ENCODE results near the gene COASY. TPM values are rescaled to one million over a fixed set of nuclear protein-coding genes. Genes with fewer than 3 reads are reported as not detected.

Gene COASY
- total and polyA plus RNA-seq, 4 donors, result 18.2 to 78.1 (median 51.7) TPM

DNA sequence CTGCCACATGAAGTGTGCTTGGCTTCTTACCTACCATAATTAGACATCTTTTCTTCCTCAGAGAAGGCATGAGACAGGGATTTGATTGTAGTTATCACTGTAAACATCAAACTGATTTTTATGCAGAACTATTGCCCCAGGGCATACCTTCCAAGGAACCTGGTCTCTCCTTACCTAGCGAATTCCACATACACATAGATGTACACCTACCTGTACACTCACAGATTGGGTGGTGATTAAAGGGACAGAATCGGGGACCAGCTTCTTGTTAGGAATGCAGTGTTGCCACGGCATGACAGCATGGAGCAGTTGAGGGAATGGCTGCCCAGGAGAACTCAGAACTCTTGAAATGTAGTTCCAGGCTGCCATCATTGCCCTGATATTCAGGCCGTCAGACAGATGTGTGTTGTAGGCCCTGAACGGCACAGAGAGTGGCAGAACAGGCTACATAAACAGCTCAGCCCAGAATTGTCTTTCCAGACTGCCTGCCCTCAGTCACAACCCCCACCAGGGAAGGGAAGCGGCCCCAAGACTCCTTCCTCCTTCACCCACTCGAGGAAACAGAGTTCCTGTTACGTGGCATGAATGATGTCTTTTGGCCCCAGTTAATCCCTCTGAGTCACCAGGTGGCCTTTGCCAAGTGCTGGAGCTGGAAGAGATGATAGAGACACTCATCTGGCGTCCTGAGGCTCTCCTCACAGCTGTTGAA, 43.7 kb upstream of the COASY start:
- Histone ChIP-seq H3K4me3 (ENCODE audit: low read depth in 1 of 3, low read length in 3 of 3) (no peak overlapping the region), H3K9me3 (ENCODE audit: control insufficient read depth in 4 of 4, low read length in 3 of 4) (no peaks in the 10 kb centered on the region), H3K9ac (ENCODE audit: low read depth in 1 of 2, low read length in 2 of 2) (peak overlapping the region in 1 of 2 donors; percentile 36), H3K27ac (ENCODE audit: low read depth in 1 of 2, low read length in 2 of 2) (peak overlapping the region; percentile 79 to 90), H3K4me1 (ENCODE audit: control insufficient read depth in 4 of 4, insufficient read depth in 4 of 4, low read length in 3 of 4) (peaks cover 4 to 41% (median 25%) of the 10 kb centered on the region in 4 donors), H3K36me3 (ENCODE audit: control insufficient read depth in 4 of 4, insufficient read depth in 3 of 4, low read depth in 1 of 4, low read length in 3 of 4) (peaks cover 0 to 12% (median 7%) of the 10 kb centered on the region in 4 donors), H3K27me3 (ENCODE audit: control insufficient read depth in 4 of 4, insufficient read depth in 4 of 4, low read length in 3 of 4) (no peaks in the 10 kb centered on the region)
- WGBS, result 61% methylated on average over 9 of the region's 9 CpGs
- no peak for DNase-seq (ENCODE audit: low spot score)
- TF ChIP-seq JUND (IDR thresholded peaks at IDR 0.05) (peak in 1 of 2 donors; percentile 61), HNF4A (conservative IDR thresholded peaks at IDR 0.05) (no peak), NR2F2 (IDR thresholded peaks at IDR 0.05) (peak; percentile 7)

- H3K9me3 ChIP-seq (ENCODE audit: control insufficient read depth in 4 of 4, low read length in 3 of 4), result no peaks in the 10 kb centered on the region
- peaks cover 4 to 44% (median 25%) of the 10 kb centered on the region in 4 donors for H3K4me1 ChIP-seq (ENCODE audit: control insufficient read depth in 4 of 4, insufficient read depth in 4 of 4, low read length in 3 of 4)
- H3K9ac ChIP-seq (ENCODE audit: low read depth in 1 of 2, low read length in 2 of 2), result no peak overlapping the region
- no peak overlapping the region for H3K4me3 ChIP-seq (ENCODE audit: low read depth in 1 of 3, low read length in 3 of 3)
- no peaks in the 10 kb centered on the region for H3K27me3 ChIP-seq (ENCODE audit: control insufficient read depth in 4 of 4, insufficient read depth in 4 of 4, low read length in 3 of 4)
- H3K36me3 ChIP-seq (ENCODE audit: control insufficient read depth in 4 of 4, insufficient read depth in 3 of 4, low read depth in 1 of 4, low read length in 3 of 4), result peaks cover 0 to 10% (median 6%) of the 10 kb centered on the region in 4 donors
- peak overlapping the region; percentile 79 to 90 for H3K27ac ChIP-seq (ENCODE audit: low read depth in 1 of 2, low read length in 2 of 2)
- TF ChIP-seq GABPA (IDR thresholded peaks at IDR 0.05 in 1 of 2, conservative IDR thresholded peaks at IDR 0.05 in 1 of 2) (no peak), NR2F2 (IDR thresholded peaks at IDR 0.05) (no peak), TAF1 (conservative IDR thresholded peaks at IDR 0.05) (no peak), YY1 (IDR thresholded peaks at IDR 0.05) (no peak), FOXA1 (IDR thresholded peaks at IDR 0.05) (no peak), RXRA (IDR thresholded peaks at IDR 0.05) (no peak), FOXA2 (IDR thresholded peaks at IDR 0.05) (no peak), JUND (IDR thresholded peaks at IDR 0.05) (no peak), EGR1 (IDR thresholded peaks at IDR 0.05; ENCODE audit: low read depth in 2 of 2) (no peak), SP1 (IDR thresholded peaks at IDR 0.05) (no peak), ATF3 (IDR thresholded peaks at IDR 0.05) (no peak), RAD21 (IDR thresholded peaks at IDR 0.05) (no peak), HNF4A (conservative IDR thresholded peaks at IDR 0.05) (no peak), CTCF (IDR thresholded peaks at IDR 0.05; ENCODE audit: low read depth, low read length, missing input control) (no peak), HNF4G (IDR thresholded peaks at IDR 0.05) (no peak), REST (IDR thresholded peaks at IDR 0.05) (no peak)
- TF ChIP-seq, protein P1, sequence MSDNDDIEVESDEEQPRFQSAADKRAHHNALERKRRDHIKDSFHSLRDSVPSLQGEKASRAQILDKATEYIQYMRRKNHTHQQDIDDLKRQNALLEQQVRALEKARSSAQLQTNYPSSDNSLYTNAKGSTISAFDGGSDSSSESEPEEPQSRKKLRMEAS (IDR thresholded peaks at IDR 0.05), result no peak
- TF ChIP-seq, protein P2, sequence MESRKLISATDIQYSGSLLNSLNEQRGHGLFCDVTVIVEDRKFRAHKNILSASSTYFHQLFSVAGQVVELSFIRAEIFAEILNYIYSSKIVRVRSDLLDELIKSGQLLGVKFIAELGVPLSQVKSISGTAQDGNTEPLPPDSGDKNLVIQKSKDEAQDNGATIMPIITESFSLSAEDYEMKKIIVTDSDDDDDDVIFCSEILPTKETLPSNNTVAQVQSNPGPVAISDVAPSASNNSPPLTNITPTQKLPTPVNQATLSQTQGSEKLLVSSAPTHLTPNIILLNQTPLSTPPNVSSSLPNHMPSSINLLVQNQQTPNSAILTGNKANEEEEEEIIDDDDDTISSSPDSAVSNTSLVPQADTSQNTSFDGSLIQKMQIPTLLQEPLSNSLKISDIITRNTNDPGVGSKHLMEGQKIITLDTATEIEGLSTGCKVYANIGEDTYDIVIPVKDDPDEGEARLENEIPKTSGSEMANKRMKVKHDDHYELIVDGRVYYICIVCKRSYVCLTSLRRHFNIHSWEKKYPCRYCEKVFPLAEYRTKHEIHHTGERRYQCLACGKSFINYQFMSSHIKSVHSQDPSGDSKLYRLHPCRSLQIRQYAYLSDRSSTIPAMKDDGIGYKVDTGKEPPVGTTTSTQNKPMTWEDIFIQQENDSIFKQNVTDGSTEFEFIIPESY (IDR thresholded peaks at IDR 0.05), result no peak
- WGBS, result 54% methylated on average over 6 of the region's 6 CpGs
- peak; percentile 83 for DNase-seq (ENCODE audit: low spot score)
Observed at GRCh38 chr17:42518755-42519545, 43.0 kb upstream of the COASY start.
